HG03342 (cell line): ENCODE measurements around the gene CDK15.

ENCODE experiments used
- ATAC-seq: cut with Tn5 transposase; IDR thresholded peaks from one replicate; pipeline ENCODE4 v1.9.1; 2021; ENCODE audit warnings: mild to moderate bottlenecking, moderate library complexity; ENCODE audit not compliant: unreplicated experiment

CDK15 gene

DNA sequence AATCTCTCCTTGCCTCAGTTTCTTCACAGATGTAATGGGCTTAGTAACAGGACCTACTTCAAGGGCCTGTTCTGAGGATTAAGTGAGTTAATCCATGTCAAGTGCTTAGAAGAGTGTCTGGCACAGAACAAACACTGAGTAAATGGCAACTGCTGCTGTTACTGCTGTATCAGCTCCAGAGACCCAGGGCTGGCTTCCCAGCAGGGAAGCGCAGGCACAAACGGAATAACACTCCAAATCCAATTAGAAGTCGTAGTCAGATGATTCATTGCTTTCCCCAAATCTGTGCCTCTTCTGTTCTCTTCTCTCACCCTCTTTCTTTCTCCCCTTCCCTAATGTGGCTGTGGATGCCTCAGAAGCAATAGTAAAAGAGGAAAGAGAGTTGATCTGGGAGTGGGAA, 126.2 kb downstream of the CDK15 start:
- no peak for ATAC-seq

- ATAC-seq, result no peak
Observed at GRCh38 chr2:201933792-201934237, 127.5 kb downstream of the CDK15 start.

DNA sequence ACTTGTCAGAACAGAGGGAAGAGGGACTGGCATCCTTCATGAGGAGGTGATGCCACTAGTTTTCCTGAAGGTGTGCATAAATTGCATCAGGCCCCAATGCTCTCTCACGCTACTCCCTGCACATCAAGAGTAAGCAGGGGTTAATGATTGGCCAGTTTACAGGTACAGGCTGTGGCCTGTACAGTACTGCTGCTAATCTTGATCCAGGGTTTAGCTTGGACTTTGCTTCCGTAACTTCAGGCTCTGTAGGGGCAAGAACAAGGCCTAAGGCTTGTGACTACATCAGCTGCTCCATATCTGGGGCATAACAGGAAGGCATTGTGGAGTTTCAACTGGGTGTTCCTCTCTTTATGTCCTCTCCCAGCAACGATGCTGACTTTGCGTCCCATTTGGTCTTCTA, 130.5 kb downstream of the CDK15 start:
- ATAC-seq, result no peak

DNA sequence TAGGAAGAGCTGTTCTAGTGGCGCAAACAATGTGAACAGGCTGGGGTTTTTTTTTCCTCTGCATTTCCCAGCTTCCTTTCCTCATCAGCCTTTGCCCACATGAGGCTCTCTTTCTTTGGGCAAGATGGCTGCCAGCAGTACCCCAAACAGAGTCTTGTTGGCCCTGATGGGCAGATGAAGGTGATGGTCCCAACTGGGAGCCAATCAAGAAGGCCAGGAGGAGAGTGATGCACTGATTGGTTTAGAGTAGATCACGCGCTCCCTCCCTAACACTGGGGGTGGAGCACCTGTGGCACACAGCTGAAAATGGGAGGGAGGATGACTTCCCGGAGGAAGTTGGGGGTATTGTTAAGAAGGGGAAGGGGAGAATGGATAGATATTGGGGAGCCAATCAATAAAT, 131.0 kb downstream of the CDK15 start:
- ATAC-seq, result no peak

- ATAC-seq, result no peak
Observed at GRCh38 chr2:201938156-201938775, 131.9 kb downstream of the CDK15 start.

DNA sequence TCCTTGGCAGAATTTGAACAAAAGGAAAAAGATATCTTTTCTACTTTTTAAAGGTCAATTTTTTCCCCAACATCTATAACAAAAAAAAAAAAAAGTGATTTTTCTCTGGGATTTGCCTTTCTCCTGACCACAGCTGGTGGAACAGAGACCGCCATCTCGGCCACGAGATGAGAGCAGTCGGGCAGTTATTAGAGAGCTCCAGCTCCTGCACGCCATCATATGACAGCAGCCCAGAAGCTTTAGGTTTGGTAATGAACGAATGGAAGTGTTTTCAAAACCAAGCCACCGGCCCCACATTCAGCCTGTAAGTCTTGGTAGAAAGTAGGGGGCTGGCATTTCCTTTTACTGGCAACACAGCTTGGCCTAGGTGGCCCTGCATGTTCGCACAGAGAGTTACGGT, 132.4 kb downstream of the CDK15 start:
- ATAC-seq, result no peak

GRCh38 chr2:201939453-201939941, 133.2 kb downstream of the CDK15 start:
- no peak for ATAC-seq

DNA sequence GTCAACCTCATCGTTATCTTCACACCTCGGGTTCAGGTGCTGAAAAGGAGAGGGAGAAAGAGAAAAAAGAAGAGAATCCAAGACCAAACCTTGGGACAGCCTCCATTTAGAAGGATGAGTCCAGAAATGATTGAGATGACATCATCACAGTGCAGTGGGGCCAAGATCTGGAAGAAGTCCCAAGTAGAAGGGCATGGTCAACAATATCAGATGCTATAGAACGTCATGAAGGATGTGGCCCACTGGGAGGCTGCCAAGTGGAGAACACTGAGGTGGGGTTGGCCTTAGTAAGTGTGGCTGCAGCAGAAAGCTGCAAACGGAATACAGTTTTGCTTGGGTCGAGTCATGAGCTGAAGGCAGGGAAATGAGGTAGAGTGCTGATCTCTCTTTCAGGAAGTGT, 136.2 kb downstream of the CDK15 start:
- no peak for ATAC-seq
